Transverse colon (tissue), 4 donors: ENCODE results near the gene CNTN3. TPM values are rescaled to one million over a fixed set of nuclear protein-coding genes. Genes with fewer than 3 reads are reported as not detected.

Source experiments
- DNase-seq: peaks from one replicate; pipeline ENCODE4 v3.0.0-alpha.2; 2019
- H3K27ac ChIP-seq, 4 donors: fragments of 200-600 bp; sonication (generic); 2 replicates each; pipeline ENCODE4 v1.5.1; 2016 to 2018; ENCODE audit warnings: inconsistent platforms in 4 of 4
- H3K27me3 ChIP-seq: fragments of 200-600 bp; sonication (generic); 2 replicates; pipeline ENCODE4 v1.5.1; 2017; ENCODE audit warnings: inconsistent platforms
- H3K36me3 ChIP-seq, 4 donors: fragments of 200-600 bp; sonication (generic); 2 replicates each; pipeline ENCODE4 v1.5.1; 2017 to 2019; ENCODE audit warnings: inconsistent platforms in 4 of 4
- H3K4me1 ChIP-seq, 4 donors: fragments of 200-600 bp; sonication (generic); 2 replicates each; pipeline ENCODE4 v1.5.1; 2017 to 2020; ENCODE audit warnings: inconsistent platforms in 4 of 4
- H3K4me3 ChIP-seq, 4 donors: fragments of 200-600 bp; sonication (generic); 1 replicate in 1 of 4; 2 replicates in 3 of 4; pipeline versions ENCODE4 v1.5.1 to v1.6.1; 2017 to 2019; ENCODE audit warnings: inconsistent platforms in 4 of 4
- H3K9me3 ChIP-seq, 2 donors: fragments of 200-600 bp; sonication (generic); 2 replicates each; pipeline ENCODE4 v1.5.1; 2017 to 2019; ENCODE audit warnings: inconsistent platforms in 2 of 2
- CTCF ChIP-seq, 5 experiments: fragments of 200-600 bp in 3 of 5; fragments of 450-650 bp in 2 of 5; sonication (generic) in 3 of 5; IDR thresholded peaks; 1 replicate in 2 of 5; 2 replicates in 3 of 5; pipeline ENCODE4 v1.5.1; 2016 to 2017; ENCODE audit warnings: antibody characterized with exemption in 5 of 5, inconsistent platforms in 3 of 5, mild to moderate bottlenecking in 2 of 5, moderate library complexity in 1 of 5
- EP300 ChIP-seq: sonication (generic); formaldehyde crosslinking; IDR thresholded peaks from one replicate; pipeline ENCODE4 v1.6.1; 2017; ENCODE audit warnings: antibody characterized with exemption, low read depth
- POLR2A ChIP-seq: fragments of 450-650 bp; IDR thresholded peaks from one replicate; pipeline ENCODE4 v1.6.1; 2016; ENCODE audit warnings: antibody characterized with exemption, mild to moderate bottlenecking, moderate library complexity
- POLR2AphosphoS5 ChIP-seq, 3 donors: sonication (generic); formaldehyde crosslinking; IDR thresholded peaks; one replicate each; pipeline ENCODE4 v1.6.1; 2016; ENCODE audit warnings: antibody characterized with exemption in 3 of 3
- WGBS, 2 donors: methylation state at CpG; one replicate each; pipeline ENCODE4 v1.1.5; 2018; ENCODE audit warnings: low coverage in 1 of 2; 5-methylcytosine and 5-hydroxymethylcytosine counted together
- in situ Hi-C, 4 donors: fragments of 200-750 bp; cut with MboI; loops; one replicate each; pipeline versions ENCODE4 v1.15.0 to v1.15.1; 2017; ENCODE audit warnings: low sequenced_read_pairs in 3 of 4, low pct_ligation_motif_present in 1 of 4, low pct_unique_long_range_greater_than_20kb in 1 of 4
- intact Hi-C: fragments of 100-400 bp; cut with DNase I; formaldehyde crosslinking; loops from one replicate; pipeline ENCODE4 v1.15.1; 2023; ENCODE audit warnings: low total_unique reads
- total RNA-seq, 4 donors: library from RNA; depleted of rRNA; stranded (reverse); fragments of >200 nt; gene quantifications; one replicate each; pipeline ENCODE4 v1.1.0, GENCODE V29; 2016

CNTN3 gene
- total RNA-seq, 4 donors from 2014 or later: 3.7 to 10.5 (median 8.2) TPM

- intact Hi-C loops: no loop called here
These were observed 22.5 kb downstream of the CNTN3 start for GRCh38 chr3:74591946-74592345.

DNA sequence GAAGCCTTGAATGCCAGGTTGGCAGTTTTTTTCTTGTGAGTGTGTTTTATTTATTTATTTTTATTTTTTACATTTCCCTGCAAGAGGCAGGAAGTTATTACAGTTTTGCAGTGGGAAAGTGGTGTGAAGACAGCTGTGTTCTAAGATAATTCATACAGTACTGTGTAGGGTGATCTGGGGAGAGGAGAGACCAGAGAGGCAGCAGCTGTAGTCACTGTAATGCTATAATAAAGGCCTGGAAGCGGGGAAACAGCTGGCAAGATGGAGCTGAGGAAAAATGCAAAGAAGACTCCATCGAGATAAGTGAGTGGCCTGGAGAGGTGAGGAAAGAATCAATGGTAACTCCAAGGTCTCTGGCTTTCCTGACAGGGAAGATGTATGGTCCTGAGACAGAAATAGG lies 23.1 kb downstream of the CNTN3 start:
- no peak overlapping the region for H3K27ac ChIP-seq
- no peaks in the 10 kb centered on the region for H3K27me3 ChIP-seq
- in situ Hi-C loops: no loop called here
- no peak for DNase-seq
- H3K4me1 ChIP-seq: no peaks in the 10 kb centered on the region
- intact Hi-C loops: no loop called here
- TF ChIP-seq EP300: no peak
- TF ChIP-seq POLR2AphosphoS5 (IDR thresholded peaks at IDR 0.05): no peak
- TF ChIP-seq CTCF (IDR thresholded peaks at IDR 0.05): no peak
- TF ChIP-seq POLR2A: no peak
- no peaks in the 10 kb centered on the region for H3K9me3 ChIP-seq
- H3K36me3 ChIP-seq: no peaks in the 10 kb centered on the region
- 61 to 81% methylated on average over 2 of the region's 2 CpGs for WGBS, 2 donors
- no peak overlapping the region for H3K4me3 ChIP-seq

More at GRCh38 chr3:74591946-74592345, 22.5 kb downstream of the CNTN3 start:
- no peaks in the 10 kb centered on the region for H3K27me3 ChIP-seq
- H3K27ac ChIP-seq: no peak overlapping the region
- H3K36me3 ChIP-seq: no peaks in the 10 kb centered on the region
- no peak overlapping the region for H3K4me3 ChIP-seq
- in situ Hi-C loops: no loop called here
- no peaks in the 10 kb centered on the region for H3K9me3 ChIP-seq
- H3K4me1 ChIP-seq: no peaks in the 10 kb centered on the region
- TF ChIP-seq POLR2AphosphoS5 (IDR thresholded peaks at IDR 0.05) (no peak), EP300 (no peak), POLR2A (no peak), CTCF (IDR thresholded peaks at IDR 0.05) (no peak)
- no peak for DNase-seq

GRCh38 chr3:74590620-74591262 lies 23.7 kb downstream of the CNTN3 start:
- H3K27me3 ChIP-seq: no peaks in the 10 kb centered on the region
- no peaks in the 10 kb centered on the region for H3K4me1 ChIP-seq
- intact Hi-C loops: no loop called here
- TF ChIP-seq EP300: no peak
- no peak for TF ChIP-seq CTCF (IDR thresholded peaks at IDR 0.05)
- TF ChIP-seq POLR2A: no peak
- no peak for TF ChIP-seq POLR2AphosphoS5 (IDR thresholded peaks at IDR 0.05)
- in situ Hi-C loops: no loop called here
- no peaks in the 10 kb centered on the region for H3K36me3 ChIP-seq
- H3K27ac ChIP-seq: no peak overlapping the region
- no peak for DNase-seq
- 65 to 73% methylated on average over 4 of the region's 4 CpGs for WGBS, 2 donors
- H3K4me3 ChIP-seq: no peak overlapping the region
- H3K9me3 ChIP-seq: no peaks in the 10 kb centered on the region

- intact Hi-C loops: no loop called here
- WGBS, 2 donors: 47 to 66% methylated on average over 2 of the region's 2 CpGs
- no peak for TF ChIP-seq EP300
- no peak for TF ChIP-seq POLR2AphosphoS5 (IDR thresholded peaks at IDR 0.05)
- peaks cover 0 to 3% of the 10 kb centered on the region in 2 donors for H3K9me3 ChIP-seq
- no peak overlapping the region for H3K4me3 ChIP-seq
- H3K27me3 ChIP-seq: no peaks in the 10 kb centered on the region
- in situ Hi-C loops: no loop called here
- no peak overlapping the region for H3K27ac ChIP-seq
- DNase-seq: no peak
- H3K36me3 ChIP-seq: no peaks in the 10 kb centered on the region
- peaks cover 0 to 3% (median 0%) of the 10 kb centered on the region in 4 donors for H3K4me1 ChIP-seq
These were observed 29.7 kb downstream of the CNTN3 start for GRCh38 chr3:74584782-74585181.

DNA sequence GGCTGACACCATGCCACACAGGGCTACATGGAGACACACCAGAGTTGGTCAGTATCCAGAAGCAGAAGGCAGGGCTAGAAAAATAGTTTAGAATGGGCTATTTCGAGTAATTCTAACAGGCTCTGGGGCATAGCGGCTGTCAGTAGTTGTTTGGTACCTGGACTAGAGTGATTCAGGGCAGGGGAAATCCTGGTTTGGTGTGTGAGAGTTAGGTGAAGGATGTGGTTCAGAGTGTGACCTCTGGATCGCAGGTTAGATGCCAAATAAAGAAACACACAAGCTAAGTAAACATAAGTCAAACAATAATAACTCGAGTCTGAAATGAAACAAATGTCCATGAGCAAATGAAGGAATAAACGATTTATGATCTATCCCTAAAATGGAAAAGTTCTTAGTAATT lies 31.5 kb downstream of the CNTN3 start:
- H3K4me3 ChIP-seq: no peak overlapping the region
- H3K27ac ChIP-seq: no peak overlapping the region
- H3K9me3 ChIP-seq: peaks cover 0 to 3% of the 10 kb centered on the region in 2 donors
- no peak for DNase-seq
- TF ChIP-seq EP300 (no peak), POLR2AphosphoS5 (IDR thresholded peaks at IDR 0.05) (no peak), POLR2A (no peak), CTCF (IDR thresholded peaks at IDR 0.05) (no peak)
- H3K36me3 ChIP-seq: no peaks in the 10 kb centered on the region
- intact Hi-C loops: no loop called here
- 58 to 76% methylated on average over 5 of the region's 5 CpGs for WGBS, 2 donors
- H3K4me1 ChIP-seq: peaks cover 0 to 3% (median 0%) of the 10 kb centered on the region in 4 donors
- no peaks in the 10 kb centered on the region for H3K27me3 ChIP-seq
- in situ Hi-C loops: no loop called here
